Measurements from ENCODE around the gene ARHGEF25. TPM values are rescaled to one million over a fixed set of nuclear protein-coding genes. Genes with fewer than 3 reads are reported as not detected.

Gene ARHGEF25
- total and polyA plus RNA-seq, 2 of the 13 experiments (the other 11 are each of a cell fraction or from before 2014, with no cell fraction given) = 11.5 to 12.5 TPM

- TF ChIP-seq ZNF160 (CRISPR knock-in tag; IDR thresholded peaks at IDR 0.05) (no peak), TBX2 (CRISPR knock-in tag; IDR thresholded peaks at IDR 0.05; ENCODE audit: borderline replicate concordance) (no peak), ZNF225 (CRISPR knock-in tag; IDR thresholded peaks at IDR 0.05) (no peak), RFXANK (CRISPR knock-in tag; IDR thresholded peaks at IDR 0.05) (no peak), CCAR2 (optimal IDR thresholded peaks at IDR 0.05; ENCODE audit: low read depth, low read length) (no peak), ARNT2 (CRISPR knock-in tag; IDR thresholded peaks at IDR 0.05; ENCODE audit: low read depth) (no peak), ZNF234 (CRISPR knock-in tag; conservative IDR thresholded peaks at IDR 0.05) (no peak), KDM2A (CRISPR knock-in tag; IDR thresholded peaks at IDR 0.05; ENCODE audit: borderline replicate concordance, low read depth) (peak; percentile 42), SP1 (IDR thresholded peaks at IDR 0.05) (no peak), SP1 (CRISPR knock-in tag; IDR thresholded peaks at IDR 0.05) (peak; percentile 10; the same call in 1 of the 2 replicates), ZSCAN31 (CRISPR knock-in tag; IDR thresholded peaks at IDR 0.05; ENCODE audit: low read depth) (no peak), NKX3-1 (CRISPR knock-in tag; IDR thresholded peaks at IDR 0.05) (no peak), SOX5 (CRISPR knock-in tag; IDR thresholded peaks at IDR 0.05; ENCODE audit: borderline replicate concordance) (no peak), TARDBP (CRISPR knock-in tag; IDR thresholded peaks at IDR 0.05) (no peak), NONO (IDR thresholded peaks at IDR 0.05) (no peak), NONO (CRISPR knock-in tag; conservative IDR thresholded peaks at IDR 0.05) (no peak), ASH2L (IDR thresholded peaks at IDR 0.05; ENCODE audit: insufficient read length, low read depth, low read length) (no peak), ZSCAN12 (CRISPR knock-in tag; IDR thresholded peaks at IDR 0.05) (no peak), ZBTB7B (CRISPR knock-in tag; IDR thresholded peaks at IDR 0.05) (no peak), CENPBD1 (CRISPR knock-in tag; IDR thresholded peaks at IDR 0.05; ENCODE audit: borderline replicate concordance, low read depth) (no peak), ZNF781 (CRISPR knock-in tag; IDR thresholded peaks at IDR 0.05; ENCODE audit: borderline replicate concordance, not compliant biosample characterization) (no peak), ZNF256 (CRISPR knock-in tag; conservative IDR thresholded peaks at IDR 0.05) (no peak), CSRNP1 (CRISPR knock-in tag; IDR thresholded peaks at IDR 0.05) (no peak), HNF4A (CRISPR knock-in tag; IDR thresholded peaks at IDR 0.05) (no peak), LCORL (IDR thresholded peaks at IDR 0.05) (no peak), LCORL (CRISPR knock-in tag; IDR thresholded peaks at IDR 0.05) (no peak)
- TF ChIP-seq, protein P1, sequence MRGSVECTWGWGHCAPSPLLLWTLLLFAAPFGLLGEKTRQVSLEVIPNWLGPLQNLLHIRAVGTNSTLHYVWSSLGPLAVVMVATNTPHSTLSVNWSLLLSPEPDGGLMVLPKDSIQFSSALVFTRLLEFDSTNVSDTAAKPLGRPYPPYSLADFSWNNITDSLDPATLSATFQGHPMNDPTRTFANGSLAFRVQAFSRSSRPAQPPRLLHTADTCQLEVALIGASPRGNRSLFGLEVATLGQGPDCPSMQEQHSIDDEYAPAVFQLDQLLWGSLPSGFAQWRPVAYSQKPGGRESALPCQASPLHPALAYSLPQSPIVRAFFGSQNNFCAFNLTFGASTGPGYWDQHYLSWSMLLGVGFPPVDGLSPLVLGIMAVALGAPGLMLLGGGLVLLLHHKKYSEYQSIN (CRISPR knock-in tag; IDR thresholded peaks at IDR 0.05; ENCODE audit: borderline replicate concordance) = no peak
- TF ChIP-seq, protein P2, sequence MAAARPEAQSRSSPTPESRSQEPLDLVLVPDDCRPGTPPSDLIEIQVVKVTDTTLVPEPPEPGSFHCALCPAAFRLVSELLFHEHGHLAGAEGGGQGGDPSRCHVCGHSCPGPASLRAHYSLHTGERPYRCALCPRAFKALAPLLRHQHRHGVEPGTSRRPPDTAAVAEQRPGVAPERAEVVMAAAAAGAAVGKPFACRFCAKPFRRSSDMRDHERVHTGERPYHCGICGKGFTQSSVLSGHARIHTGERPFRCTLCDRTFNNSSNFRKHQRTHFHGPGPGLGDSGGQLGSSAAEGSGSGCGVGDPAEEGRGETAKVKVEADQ (CRISPR knock-in tag; IDR thresholded peaks at IDR 0.05; ENCODE audit: borderline replicate concordance) = no peak
- TF ChIP-seq, protein P3, sequence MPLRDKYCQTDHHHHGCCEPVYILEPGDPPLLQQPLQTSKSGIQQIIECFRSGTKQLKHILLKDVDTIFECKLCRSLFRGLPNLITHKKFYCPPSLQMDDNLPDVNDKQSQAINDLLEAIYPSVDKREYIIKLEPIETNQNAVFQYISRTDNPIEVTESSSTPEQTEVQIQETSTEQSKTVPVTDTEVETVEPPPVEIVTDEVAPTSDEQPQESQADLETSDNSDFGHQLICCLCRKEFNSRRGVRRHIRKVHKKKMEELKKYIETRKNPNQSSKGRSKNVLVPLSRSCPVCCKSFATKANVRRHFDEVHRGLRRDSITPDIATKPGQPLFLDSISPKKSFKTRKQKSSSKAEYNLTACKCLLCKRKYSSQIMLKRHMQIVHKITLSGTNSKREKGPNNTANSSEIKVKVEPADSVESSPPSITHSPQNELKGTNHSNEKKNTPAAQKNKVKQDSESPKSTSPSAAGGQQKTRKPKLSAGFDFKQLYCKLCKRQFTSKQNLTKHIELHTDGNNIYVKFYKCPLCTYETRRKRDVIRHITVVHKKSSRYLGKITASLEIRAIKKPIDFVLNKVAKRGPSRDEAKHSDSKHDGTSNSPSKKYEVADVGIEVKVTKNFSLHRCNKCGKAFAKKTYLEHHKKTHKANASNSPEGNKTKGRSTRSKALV (CRISPR knock-in tag; IDR thresholded peaks at IDR 0.05) = no peak
These were observed 30.8 kb upstream of the ARHGEF25 start (continued) for GRCh38 chr12:57580466-57580795.
